ENCODE results near the gene RNF8. TPM values are rescaled to one million over a fixed set of nuclear protein-coding genes. Genes with fewer than 3 reads are reported as not detected.

RNF8 gene, protein sequence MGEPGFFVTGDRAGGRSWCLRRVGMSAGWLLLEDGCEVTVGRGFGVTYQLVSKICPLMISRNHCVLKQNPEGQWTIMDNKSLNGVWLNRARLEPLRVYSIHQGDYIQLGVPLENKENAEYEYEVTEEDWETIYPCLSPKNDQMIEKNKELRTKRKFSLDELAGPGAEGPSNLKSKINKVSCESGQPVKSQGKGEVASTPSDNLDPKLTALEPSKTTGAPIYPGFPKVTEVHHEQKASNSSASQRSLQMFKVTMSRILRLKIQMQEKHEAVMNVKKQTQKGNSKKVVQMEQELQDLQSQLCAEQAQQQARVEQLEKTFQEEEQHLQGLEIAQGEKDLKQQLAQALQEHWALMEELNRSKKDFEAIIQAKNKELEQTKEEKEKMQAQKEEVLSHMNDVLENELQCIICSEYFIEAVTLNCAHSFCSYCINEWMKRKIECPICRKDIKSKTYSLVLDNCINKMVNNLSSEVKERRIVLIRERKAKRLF
- 21.0 to 25.9 TPM (median 24.7 TPM) in 5 replicates for total RNA-seq (2022; extraction: Qiagen RNA extraction; ENCODE audit: low read depth)

GRCh38 chr6:37353761-37354525 is at the start of gene RNF8:
TSS of gene RNF8 (plus strand) at chr6:37353983. CDS start at chr6:37354165, 182 bp downstream.

DNA sequence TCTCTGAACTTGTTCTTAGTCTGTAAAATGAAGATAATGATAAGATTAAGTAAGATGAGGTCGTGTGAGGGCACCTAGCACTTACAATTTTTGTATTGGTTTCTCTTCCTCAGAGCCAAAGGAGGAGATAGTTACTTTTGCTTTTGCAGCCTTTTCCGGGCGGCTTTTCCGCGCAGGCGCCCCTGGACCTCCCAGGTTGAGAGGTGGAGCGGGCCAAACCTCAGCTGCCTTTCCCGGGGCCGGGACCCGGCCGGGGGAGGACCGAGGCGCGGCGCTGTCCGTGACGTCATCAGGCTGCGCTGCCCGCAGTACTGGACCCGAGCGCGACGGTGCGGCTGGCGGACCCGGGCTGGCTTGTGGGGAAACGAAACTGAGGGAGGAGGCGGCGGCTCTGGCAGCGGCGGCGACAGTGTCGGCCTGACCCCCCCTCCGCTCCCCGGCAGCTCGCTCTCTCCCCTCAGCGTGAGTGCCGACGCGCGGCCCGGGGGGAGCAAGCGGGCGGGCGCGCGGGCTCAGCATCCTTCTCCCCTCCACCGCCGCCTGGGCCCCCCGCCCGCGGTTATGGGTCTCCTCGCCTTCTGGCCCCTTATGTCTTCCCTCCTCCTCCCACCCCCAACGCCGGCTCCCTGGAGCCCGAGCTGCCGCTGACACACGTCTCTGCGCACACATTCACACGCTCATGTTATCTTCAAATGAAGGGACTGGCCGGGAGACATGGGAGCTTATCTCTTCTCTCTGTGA is 79.3 kb downstream of the RNF8 start, which contains the start of gene CMTR1:
CMTR1 (plus strand) TSS at position 306 of the 741 bp plus-strand sequence. CDS start 2,409 bp downstream, outside the sequence.

Other genes starting within 250 kb of the RNF8 start
- gene PIM1, start 183.8 kb upstream of the RNF8 start, total RNA-seq (2022; extraction: Qiagen RNA extraction; ENCODE audit: low read depth): 13.8 to 23.7 TPM (median 22.9 TPM) in 5 replicates
- 6.0 to 7.2 TPM (median 6.2 TPM) in 5 replicates for gene TBC1D22B, start 96.2 kb upstream of the RNF8 start, total RNA-seq (2022; extraction: Qiagen RNA extraction; ENCODE audit: low read depth)
- gene TMEM217, start 95.8 kb upstream of the RNF8 start, total RNA-seq (2022; extraction: Qiagen RNA extraction; ENCODE audit: low read depth): 0.66 to 1.0 TPM (median 0.85 TPM) in 5 replicates
- 15.7 to 18.1 TPM (median 17.4 TPM) in 5 replicates for gene CMTR1, start 79.2 kb downstream of the RNF8 start, total RNA-seq (2022; extraction: Qiagen RNA extraction; ENCODE audit: low read depth)
- 41.6 to 54.8 TPM (median 44.1 TPM) in 5 replicates for gene CCDC167, start 145.9 kb downstream of the RNF8 start, total RNA-seq (2022; extraction: Qiagen RNA extraction; ENCODE audit: low read depth)